Measurements from ENCODE around the gene METTL5. TPM values are rescaled to one million over a fixed set of nuclear protein-coding genes. Genes with fewer than 3 reads are reported as not detected.

Gene METTL5
- total and polyA plus RNA-seq, 9 of the 15 experiments (the other 6 are each of a cell fraction or from before 2014, with no cell fraction given): 149 to 471 (median 224) TPM

GRCh38 chr2:169838743-169839489 is 14.2 kb upstream of the METTL5 start:
- Histone ChIP-seq H3K4me2 (ENCODE audit: insufficient read depth, low read length) (peak overlapping the region; percentile 81; the same call in 1 of the 2 replicates), H3K9me3 (replicated peaks; ENCODE audit: control insufficient read depth, insufficient read depth, low read depth, low read length) (no peaks in the 10 kb centered on the region), H3K4me1 (replicated peaks in 1 of 2; ENCODE audit: control insufficient read depth in 2 of 2, insufficient read depth in 2 of 2, low read length in 2 of 2) (peaks cover 40 to 47% of the 10 kb centered on the region in 2 experiments), H3K36me3 (ENCODE audit: control insufficient read depth, insufficient read depth, low read length) (peaks cover 25% of the 10 kb centered on the region), H3K27ac (ENCODE audit: extremely low read depth, low read depth, low read length) (peak overlapping the region; percentile 78), H2AFZ (ENCODE audit: low read depth, low read length) (no peak overlapping the region), H4K20me1 (replicated peaks; ENCODE audit: control insufficient read depth, insufficient read depth, low read length) (no peaks in the 10 kb centered on the region), H3K9me1 (ENCODE audit: control insufficient read depth, insufficient read depth, low read length) (no peaks in the 10 kb centered on the region), H3K9ac (ENCODE audit: insufficient read depth in 1 of 2, low read depth in 2 of 2, low read length in 2 of 2) (peak overlapping the region in 1 of 2 experiments; percentile 55; a peak in 1 of 4 replicates), H3K4me3 (no peak overlapping the region), H3K79me2 (ENCODE audit: control insufficient read depth, insufficient read depth, low read length) (peaks cover 87% of the 10 kb centered on the region), H3K27me3 (ENCODE audit: control insufficient read depth in 2 of 2, insufficient read depth in 2 of 2, low read length in 2 of 2) (no peaks in the 10 kb centered on the region)
- WGBS (ENCODE audit: insufficient coverage, low coverage, missing lambda C conversion rate): 55% methylated on average over 2 of the region's 2 CpGs
- intact Hi-C loops (cut with micrococcal nuclease) (no loop called here), in situ Hi-C loops (cut with MboI) (no loop called here)
- BruUV-seq (replicated peaks): no TSS peak
- no peak for ATAC-seq
- POLR2A ChIA-PET: interaction anchor here (1.0 to 5.4 kb wide), 3 partner anchors 9 to 123 kb away, joined by 3 to 71 read pairs (median 5); partner anchors contain the start of gene UBR3
- DNase-seq (ENCODE audit: extremely low read depth in 1 of 4, low spot score in 3 of 4): no peak
- FAIRE-seq: no peak
- CTCF ChIA-PET (ENCODE audit: low intra/inter-chr PET ratio): no interaction called here
- TF ChIP-seq ZFX (CRISPR knock-in tag; IDR thresholded peaks at IDR 0.05) (no peak), HDAC1 (IDR thresholded peaks at IDR 0.05) (peak; percentile 61 to 67; a peak in 3 of 4 replicates), ARID1B (IDR thresholded peaks at IDR 0.05) (peak; percentile 76), HMGXB4 (CRISPR knock-in tag; IDR thresholded peaks at IDR 0.05) (no peak), ESRRA (IDR thresholded peaks at IDR 0.05; ENCODE audit: borderline replicate concordance, low read depth) (peak; percentile 58; the same call in 1 of the 2 replicates), ZC3H4 (CRISPR knock-in tag; IDR thresholded peaks at IDR 0.05; ENCODE audit: borderline replicate concordance) (no peak), ZFP36 (IDR thresholded peaks at IDR 0.05; ENCODE audit: low read depth, low read length, partially characterized antibody) (no peak), POLR2A (conservative IDR thresholded peaks at IDR 0.05) (0 out of 2 replicates have a peak, but pooled peaks have one; percentile 27), MITF (IDR thresholded peaks at IDR 0.05) (0 out of 2 replicates have a peak, but pooled peaks have one; percentile 19), HDAC6 (IDR thresholded peaks at IDR 0.05; ENCODE audit: low read depth, low read length) (no peak), E2F3 (CRISPR knock-in tag; IDR thresholded peaks at IDR 0.05) (no peak), ZNF395 (CRISPR knock-in tag; IDR thresholded peaks at IDR 0.05) (no peak), MED1 (CRISPR knock-in tag; IDR thresholded peaks at IDR 0.05; ENCODE audit: borderline replicate concordance) (no peak), FOXA1 (IDR thresholded peaks at IDR 0.05; ENCODE audit: borderline replicate concordance) (no peak), MAFG (tag; conservative IDR thresholded peaks at IDR 0.05) (no peak), RBM39 (optimal IDR thresholded peaks at IDR 0.05; ENCODE audit: low read depth, low read length) (no peak), CCNT2 (IDR thresholded peaks at IDR 0.05; ENCODE audit: borderline replicate concordance, extremely low read depth, insufficient read length, low read depth, low read length) (no peak), CBX2 (IDR thresholded peaks at IDR 0.05; ENCODE audit: insufficient read depth, low read length, poor library complexity, severe bottlenecking) (no peak), ZNF324 (CRISPR knock-in tag; IDR thresholded peaks at IDR 0.05) (no peak)

Data from K562 (cell line).